Measurements from ENCODE around the gene ZSCAN2.

Gene ZSCAN2

GRCh38 chr15:84609818-84610525 is 9.2 kb downstream of the ZSCAN2 start:
- no peak overlapping the region for H3K27ac ChIP-seq (ENCODE audit: low read length)
- no peak overlapping the region for H3K4me3 ChIP-seq (ENCODE audit: low read length)
- no peak for DNase-seq (ENCODE audit: low read depth, low spot score)
- H3K4me1 ChIP-seq (ENCODE audit: control insufficient read depth, insufficient read depth, low read length): peaks cover 3% of the 10 kb centered on the region; the same call in 1 of the 2 replicates
- peaks cover 3% of the 10 kb centered on the region; the same call in 1 of the 2 replicates for H3K36me3 ChIP-seq (ENCODE audit: control insufficient read depth, insufficient read depth, low read length)
- H3K27me3 ChIP-seq (ENCODE audit: control insufficient read depth, insufficient read depth, low read length): no peaks in the 10 kb centered on the region
- no peaks in the 10 kb centered on the region for H3K9me3 ChIP-seq (ENCODE audit: control insufficient read depth, insufficient read depth, low read length)
- no CpG with 5 or more reads among the region's 11 CpGs for WGBS (ENCODE audit: insufficient coverage, insufficient read length)

GRCh38 chr15:84611631-84612030 is 10.8 kb downstream of the ZSCAN2 start:
- Histone ChIP-seq H3K9me3 (ENCODE audit: control insufficient read depth, insufficient read depth, low read length) (no peaks in the 10 kb centered on the region), H3K4me3 (ENCODE audit: low read length) (no peak overlapping the region), H3K27ac (ENCODE audit: low read length) (no peak overlapping the region), H3K27me3 (ENCODE audit: control insufficient read depth, insufficient read depth, low read length) (no peaks in the 10 kb centered on the region), H3K36me3 (ENCODE audit: control insufficient read depth, insufficient read depth, low read length) (peaks cover 2% of the 10 kb centered on the region; the same call in 1 of the 2 replicates), H3K4me1 (ENCODE audit: control insufficient read depth, insufficient read depth, low read length) (peaks cover 1% of the 10 kb centered on the region)
- no CpG with 5 or more reads among the region's 7 CpGs for WGBS (ENCODE audit: insufficient coverage, insufficient read length)
- no peak for DNase-seq (ENCODE audit: low read depth, low spot score)

- no CpG with 5 or more reads among the region's 3 CpGs for WGBS (ENCODE audit: insufficient coverage, insufficient read length)
- Histone ChIP-seq H3K4me1 (ENCODE audit: control insufficient read depth, insufficient read depth, low read length) (peaks cover 1% of the 10 kb centered on the region; the same call in 1 of the 2 replicates), H3K27ac (ENCODE audit: low read length) (no peak overlapping the region), H3K9me3 (ENCODE audit: control insufficient read depth, insufficient read depth, low read length) (peaks cover 7% of the 10 kb centered on the region), H3K36me3 (ENCODE audit: control insufficient read depth, insufficient read depth, low read length) (peaks cover 7% of the 10 kb centered on the region), H3K4me3 (ENCODE audit: low read length) (no peak overlapping the region), H3K27me3 (ENCODE audit: control insufficient read depth, insufficient read depth, low read length) (no peaks in the 10 kb centered on the region)
- no peak for DNase-seq (ENCODE audit: low read depth, low spot score)
Measured at GRCh38 chr15:84616235-84616634, 15.4 kb downstream of the ZSCAN2 start.

GRCh38 chr15:84620626-84621025 is 19.8 kb downstream of the ZSCAN2 start:
- no CpG with 5 or more reads among the region's 8 CpGs for WGBS (ENCODE audit: insufficient coverage, insufficient read length)
- DNase-seq (ENCODE audit: low read depth, low spot score): no peak
- Histone ChIP-seq H3K9me3 (ENCODE audit: control insufficient read depth, insufficient read depth, low read length) (peaks cover 17% of the 10 kb centered on the region), H3K4me3 (ENCODE audit: low read length) (no peak overlapping the region), H3K27me3 (ENCODE audit: control insufficient read depth, insufficient read depth, low read length) (peaks cover 1% of the 10 kb centered on the region; the same call in 1 of the 2 replicates), H3K36me3 (ENCODE audit: control insufficient read depth, insufficient read depth, low read length) (peaks cover 22% of the 10 kb centered on the region), H3K4me1 (ENCODE audit: control insufficient read depth, insufficient read depth, low read length) (no peaks in the 10 kb centered on the region), H3K27ac (ENCODE audit: low read length) (no peak overlapping the region)

- peaks cover 1% of the 10 kb centered on the region; the same call in 1 of the 2 replicates for H3K27me3 ChIP-seq (ENCODE audit: control insufficient read depth, insufficient read depth, low read length)
- DNase-seq (ENCODE audit: low read depth, low spot score): no peak
- no CpG with 5 or more reads among the region's 17 CpGs for WGBS (ENCODE audit: insufficient coverage, insufficient read length)
- H3K36me3 ChIP-seq (ENCODE audit: control insufficient read depth, insufficient read depth, low read length): peaks cover 22% of the 10 kb centered on the region
- H3K4me1 ChIP-seq (ENCODE audit: control insufficient read depth, insufficient read depth, low read length): no peaks in the 10 kb centered on the region
- H3K4me3 ChIP-seq (ENCODE audit: low read length): no peak overlapping the region
- H3K9me3 ChIP-seq (ENCODE audit: control insufficient read depth, insufficient read depth, low read length): peaks cover 17% of the 10 kb centered on the region
- no peak overlapping the region for H3K27ac ChIP-seq (ENCODE audit: low read length)
Measured at GRCh38 chr15:84621358-84621979, 20.7 kb downstream of the ZSCAN2 start.

GRCh38 chr15:84624359-84624758 is 23.6 kb downstream of the ZSCAN2 start:
- peaks cover 17% of the 10 kb centered on the region for H3K9me3 ChIP-seq (ENCODE audit: control insufficient read depth, insufficient read depth, low read length)
- H3K27ac ChIP-seq (ENCODE audit: low read length): no peak overlapping the region
- no peak for DNase-seq (ENCODE audit: low read depth, low spot score)
- no peaks in the 10 kb centered on the region for H3K4me1 ChIP-seq (ENCODE audit: control insufficient read depth, insufficient read depth, low read length)
- peaks cover 1% of the 10 kb centered on the region; the same call in 1 of the 2 replicates for H3K27me3 ChIP-seq (ENCODE audit: control insufficient read depth, insufficient read depth, low read length)
- H3K36me3 ChIP-seq (ENCODE audit: control insufficient read depth, insufficient read depth, low read length): peaks cover 22% of the 10 kb centered on the region
- H3K4me3 ChIP-seq (ENCODE audit: low read length): no peak overlapping the region
- no CpG with 5 or more reads among the region's 7 CpGs for WGBS (ENCODE audit: insufficient coverage, insufficient read length)

GRCh38 chr15:84625123-84625522 is 24.3 kb downstream of the ZSCAN2 start:
- Histone ChIP-seq H3K27me3 (ENCODE audit: control insufficient read depth, insufficient read depth, low read length) (peaks cover 1% of the 10 kb centered on the region; the same call in 1 of the 2 replicates), H3K9me3 (ENCODE audit: control insufficient read depth, insufficient read depth, low read length) (peaks cover 17% of the 10 kb centered on the region), H3K36me3 (ENCODE audit: control insufficient read depth, insufficient read depth, low read length) (peaks cover 22% of the 10 kb centered on the region), H3K4me3 (ENCODE audit: low read length) (no peak overlapping the region), H3K27ac (ENCODE audit: low read length) (no peak overlapping the region), H3K4me1 (ENCODE audit: control insufficient read depth, insufficient read depth, low read length) (no peaks in the 10 kb centered on the region)
- no CpG with 5 or more reads among the region's 2 CpGs for whole genome bisulfite sequencing (ENCODE audit: insufficient coverage, insufficient read length)
- DNase-seq (ENCODE audit: low read depth, low spot score): no peak

GRCh38 chr15:84629033-84629432 is 28.2 kb downstream of the ZSCAN2 start:
- H3K9me3 ChIP-seq (ENCODE audit: control insufficient read depth, insufficient read depth, low read length): no peaks in the 10 kb centered on the region; the same call in 1 of the 2 replicates
- no CpG with 5 or more reads among the region's 9 CpGs for WGBS (ENCODE audit: insufficient coverage, insufficient read length)
- H3K27me3 ChIP-seq (ENCODE audit: control insufficient read depth, insufficient read depth, low read length): no peaks in the 10 kb centered on the region
- no peaks in the 10 kb centered on the region for H3K36me3 ChIP-seq (ENCODE audit: control insufficient read depth, insufficient read depth, low read length)
- no peak overlapping the region for H3K4me3 ChIP-seq (ENCODE audit: low read length)
- no peak for DNase-seq (ENCODE audit: low read depth, low spot score)
- H3K27ac ChIP-seq (ENCODE audit: low read length): no peak overlapping the region
- no peaks in the 10 kb centered on the region; the same call in 1 of the 2 replicates for H3K4me1 ChIP-seq (ENCODE audit: control insufficient read depth, insufficient read depth, low read length)

GRCh38 chr15:84631706-84632272 is 31.0 kb downstream of the ZSCAN2 start:
- no peaks in the 10 kb centered on the region for H3K9me3 ChIP-seq (ENCODE audit: control insufficient read depth, insufficient read depth, low read length)
- H3K36me3 ChIP-seq (ENCODE audit: control insufficient read depth, insufficient read depth, low read length): no peaks in the 10 kb centered on the region
- H3K4me1 ChIP-seq (ENCODE audit: control insufficient read depth, insufficient read depth, low read length): no peaks in the 10 kb centered on the region; the same call in 1 of the 2 replicates
- peak overlapping the region; percentile 46; the same call in 1 of the 2 replicates for H3K4me3 ChIP-seq (ENCODE audit: low read length)
- H3K27ac ChIP-seq (ENCODE audit: low read length): no peak overlapping the region
- DNase-seq (ENCODE audit: low read depth, low spot score): no peak
- no peaks in the 10 kb centered on the region for H3K27me3 ChIP-seq (ENCODE audit: control insufficient read depth, insufficient read depth, low read length)
- no CpG with 5 or more reads among the region's 7 CpGs for WGBS (ENCODE audit: insufficient coverage, insufficient read length)

GRCh38 chr15:84633311-84634227 is 32.8 kb downstream of the ZSCAN2 start:
- Histone ChIP-seq H3K27me3 (ENCODE audit: control insufficient read depth, insufficient read depth, low read length) (no peaks in the 10 kb centered on the region), H3K27ac (ENCODE audit: low read length) (no peak overlapping the region)

More at GRCh38 chr15:84633311-84634227, 32.8 kb downstream of the ZSCAN2 start:
- Histone ChIP-seq H3K36me3 (ENCODE audit: control insufficient read depth, insufficient read depth, low read length) (no peaks in the 10 kb centered on the region), H3K9me3 (ENCODE audit: control insufficient read depth, insufficient read depth, low read length) (no peaks in the 10 kb centered on the region), H3K4me3 (ENCODE audit: low read length) (peak overlapping the region; percentile 38; the same call in 1 of the 2 replicates), H3K4me1 (ENCODE audit: control insufficient read depth, insufficient read depth, low read length) (no peaks in the 10 kb centered on the region; the same call in 1 of the 2 replicates)
- no CpG with 5 or more reads among the region's 105 CpGs for WGBS (ENCODE audit: insufficient coverage, insufficient read length)
- DNase-seq (ENCODE audit: low read depth, low spot score): no peak

Data from iPS DF 6.9 (cell line).